Skeletal muscle tissue (tissue), 4 donors: ENCODE results near the gene CD300LD. TPM values are rescaled to one million over a fixed set of nuclear protein-coding genes. Genes with fewer than 3 reads are reported as not detected.
"Not testable (repeated sequence)": the region's sequence is repeated elsewhere in the genome, so short reads cannot be mapped to it uniquely, and the experiment has no call there.

Experiments used
- H3K27ac ChIP-seq: one replicate; pipeline ENCODE4 v1.7.0; 2013; ENCODE audit warnings: mild to moderate bottlenecking, low read depth, low read length, inconsistent platforms
- H3K27me3 ChIP-seq, 3 donors: one replicate each; pipeline ENCODE4 v1.7.0; 2013; ENCODE audit warnings: low read length in 3 of 3; ENCODE audit not compliant: control insufficient read depth in 3 of 3, insufficient read depth in 3 of 3
- H3K36me3 ChIP-seq, 3 donors: one replicate each; pipeline ENCODE4 v1.7.0; 2013; ENCODE audit warnings: low read length in 3 of 3; ENCODE audit not compliant: control insufficient read depth in 3 of 3, insufficient read depth in 3 of 3
- H3K4me1 ChIP-seq, 3 donors: one replicate each; pipeline ENCODE4 v1.7.0; 2013; ENCODE audit warnings: low read length in 3 of 3, mild to moderate bottlenecking in 3 of 3; ENCODE audit not compliant: control insufficient read depth in 3 of 3, insufficient read depth in 3 of 3
- H3K4me3 ChIP-seq, 3 donors: one replicate each; pipeline ENCODE4 v1.7.0; 2013; ENCODE audit warnings: low read length in 3 of 3
- H3K9ac ChIP-seq, 3 donors: one replicate each; pipeline ENCODE4 v1.7.0; 2013; ENCODE audit warnings: low read length in 3 of 3, mild to moderate bottlenecking in 3 of 3, moderate library complexity in 2 of 3, low read depth in 1 of 3
- H3K9me3 ChIP-seq, 3 donors: one replicate each; pipeline ENCODE4 v1.7.0; 2013; ENCODE audit warnings: low read length in 3 of 3; ENCODE audit not compliant: control insufficient read depth in 3 of 3
- total RNA-seq: library from RNA; depleted of rRNA; stranded (reverse); fragments of >200 nt; gene quantifications from one replicate; pipeline ENCODE4 v1.2.3, GENCODE V29; 2014
- donor health status: Osteomylitis.

Gene CD300LD
- total RNA-seq, 1 donor from 2014 or later = not detected

DNA sequence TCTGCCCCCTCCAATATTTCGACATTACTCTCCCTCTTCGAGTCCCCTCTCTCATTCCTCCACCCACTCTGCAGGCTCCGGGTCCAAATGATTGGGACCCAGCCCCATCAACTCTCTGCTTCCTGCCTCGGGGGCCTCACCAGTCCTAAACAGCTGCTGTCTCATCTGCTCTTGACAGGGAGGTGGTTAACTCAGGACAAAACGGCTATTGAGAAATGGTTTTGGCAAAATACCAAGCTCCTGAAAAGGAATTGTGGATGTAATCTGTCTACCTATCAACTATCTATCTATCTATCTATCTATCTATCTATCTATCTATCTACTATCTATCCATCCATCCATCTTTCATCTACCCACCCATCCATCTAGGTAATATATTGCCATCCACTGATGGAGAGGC lies 27.0 kb downstream of the CD300LD start:
- Histone ChIP-seq H3K4me1 (peaks cover 10 to 22% (median 11%) of the 10 kb centered on the region in 3 donors), H3K27ac (no peak overlapping the region), H3K36me3 (no peaks in the 10 kb centered on the region), H3K27me3 (peaks cover 8 to 17% (median 9%) of the 10 kb centered on the region in 3 donors), H3K4me3 (no peak overlapping the region), H3K9ac (no peak overlapping the region), H3K9me3 (no peaks in the 10 kb centered on the region)

- H3K27me3 ChIP-seq = peaks cover 4 to 17% (median 9%) of the 10 kb centered on the region in 3 donors
- no peaks in the 10 kb centered on the region for H3K9me3 ChIP-seq
- no peaks in the 10 kb centered on the region for H3K36me3 ChIP-seq
- H3K9ac ChIP-seq = no peak overlapping the region
- H3K4me3 ChIP-seq = no peak overlapping the region
- H3K4me1 ChIP-seq = peaks cover 0 to 5% (median 0%) of the 10 kb centered on the region in 3 donors
- H3K27ac ChIP-seq = no peak overlapping the region
These were observed 28.7 kb downstream of the CD300LD start for GRCh38 chr17:74563358-74563757.

DNA sequence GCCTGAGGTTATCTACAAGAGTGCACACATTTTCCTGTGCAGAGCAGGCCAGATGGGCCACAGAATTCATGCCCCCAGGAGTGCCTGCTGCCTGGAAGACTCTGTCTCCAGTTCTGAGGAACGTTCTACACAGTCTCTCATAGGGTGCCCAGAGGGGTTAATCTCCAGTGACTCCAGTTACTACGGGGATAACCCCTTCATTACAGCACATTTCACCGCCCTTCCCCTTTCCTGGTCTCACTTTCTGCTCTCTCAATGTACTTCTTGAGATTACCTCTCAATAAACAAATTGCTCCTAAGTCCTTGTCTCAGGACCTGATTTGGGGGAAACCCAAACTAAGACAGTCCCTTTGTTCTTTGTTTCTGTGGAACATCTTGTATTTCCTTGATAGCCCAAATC lies 30.5 kb downstream of the CD300LD start:
- Histone ChIP-seq H3K4me3 (no peak overlapping the region), H3K9ac (no peak overlapping the region), H3K27me3 (peaks cover 3 to 17% (median 7%) of the 10 kb centered on the region in 3 donors), H3K9me3 (no peaks in the 10 kb centered on the region), H3K4me1 (no peaks in the 10 kb centered on the region), H3K27ac (no peak overlapping the region), H3K36me3 (no peaks in the 10 kb centered on the region)

DNA sequence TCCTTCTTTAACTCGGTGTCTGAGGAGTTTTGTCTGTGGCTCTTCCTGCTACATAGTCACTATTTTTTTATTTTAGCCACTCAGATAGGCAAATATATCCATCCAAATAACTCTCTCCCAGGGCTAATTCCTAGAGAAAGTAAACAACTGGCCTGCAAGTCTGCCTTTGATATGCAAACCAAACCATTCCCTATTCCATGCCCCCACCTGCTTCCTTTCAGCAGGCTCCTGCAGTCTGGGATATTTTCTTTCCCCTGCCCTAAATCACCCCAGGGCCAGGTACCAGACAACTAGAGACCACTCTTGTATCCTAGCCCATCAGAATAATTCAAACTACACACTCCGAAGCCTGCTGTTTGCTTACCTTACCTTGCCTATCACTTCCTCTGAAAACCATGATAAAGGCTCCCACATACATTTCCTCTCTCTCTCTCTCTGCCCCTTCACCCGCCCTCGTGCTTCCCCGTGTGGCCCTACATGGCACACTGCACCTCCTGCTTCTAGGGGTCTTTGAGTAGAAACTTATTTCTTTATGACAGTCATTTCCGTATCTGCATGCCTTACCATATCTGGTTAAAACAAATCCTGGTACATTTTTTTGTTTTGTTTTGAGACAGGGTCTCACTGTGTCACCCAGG lies 33.1 kb downstream of the CD300LD start:
- Histone ChIP-seq H3K4me1 (peaks cover 0 to 2% (median 0%) of the 10 kb centered on the region in 3 donors), H3K27me3 (peaks cover 0 to 7% (median 4%) of the 10 kb centered on the region in 3 donors), H3K9ac (no peak overlapping the region), H3K9me3 (no peaks in the 10 kb centered on the region), H3K4me3 (no peak overlapping the region), H3K36me3 (no peaks in the 10 kb centered on the region), H3K27ac (no peak overlapping the region)

DNA sequence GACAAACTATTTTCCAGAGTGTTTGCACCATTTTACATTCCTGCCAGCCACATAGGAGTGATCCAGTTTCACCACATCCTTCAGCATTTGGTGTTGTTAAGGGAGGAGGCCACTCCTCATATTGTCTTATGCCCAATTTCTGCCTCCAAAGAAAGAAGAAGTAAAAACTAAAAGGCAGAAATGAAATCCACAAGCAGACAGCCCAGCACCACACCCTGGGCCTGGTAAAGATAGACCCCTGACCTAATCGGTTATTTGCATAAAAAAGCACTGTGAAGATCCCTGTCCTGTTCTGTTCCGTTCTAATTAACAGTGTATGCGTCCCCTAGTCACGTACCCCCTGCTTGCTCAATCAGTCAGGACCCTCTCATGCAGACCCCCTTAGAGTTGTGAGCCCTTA lies 33.7 kb downstream of the CD300LD start:
- H3K27ac ChIP-seq, H3K9ac ChIP-seq, H3K4me1 ChIP-seq, H3K9me3 ChIP-seq, H3K36me3 ChIP-seq, H3K27me3 ChIP-seq, H3K4me3 ChIP-seq: not testable (repeated sequence)

DNA sequence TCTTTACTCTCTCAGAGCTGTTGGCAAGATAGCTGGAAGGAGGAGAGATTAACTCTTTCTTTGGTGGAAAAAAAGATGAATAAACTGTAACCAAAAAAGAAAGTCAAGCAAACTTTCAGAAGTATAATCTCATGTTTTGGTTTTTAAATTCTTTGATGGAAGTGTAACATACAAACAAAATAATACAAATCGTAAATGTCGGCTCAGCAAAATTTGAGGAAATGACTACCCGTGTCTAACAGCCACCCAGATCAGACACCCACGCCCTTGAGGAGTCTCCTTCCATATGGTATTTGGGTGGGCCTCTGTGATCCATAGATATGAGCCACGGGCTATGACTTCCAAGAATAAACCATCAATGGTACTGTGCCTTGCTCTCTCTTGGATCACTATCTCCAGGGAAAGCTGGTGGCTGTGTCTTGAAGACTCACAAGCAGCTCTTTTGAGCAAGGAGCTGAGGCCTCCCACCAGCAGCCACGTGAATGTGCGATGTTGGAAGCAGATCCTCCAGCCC lies 36.6 kb downstream of the CD300LD start:
- H3K9ac ChIP-seq = no peak overlapping the region
- H3K27ac ChIP-seq = no peak overlapping the region
- no peaks in the 10 kb centered on the region for H3K36me3 ChIP-seq
- peaks cover 0 to 9% (median 6%) of the 10 kb centered on the region in 3 donors for H3K27me3 ChIP-seq
- H3K9me3 ChIP-seq = no peaks in the 10 kb centered on the region
- H3K4me3 ChIP-seq = no peak overlapping the region
- peaks cover 0 to 2% (median 0%) of the 10 kb centered on the region in 3 donors for H3K4me1 ChIP-seq

- H3K27me3 ChIP-seq = peaks cover 0 to 10% (median 9%) of the 10 kb centered on the region in 3 donors
- no peak overlapping the region for H3K9ac ChIP-seq
- no peak overlapping the region for H3K27ac ChIP-seq
- H3K4me1 ChIP-seq = peaks cover 0 to 2% (median 0%) of the 10 kb centered on the region in 3 donors
- H3K36me3 ChIP-seq = no peaks in the 10 kb centered on the region
- H3K9me3 ChIP-seq = no peaks in the 10 kb centered on the region
- no peak overlapping the region for H3K4me3 ChIP-seq
These were observed 37.2 kb downstream of the CD300LD start for GRCh38 chr17:74554909-74555308.

- Histone ChIP-seq H3K27ac (no peak overlapping the region), H3K4me3 (no peak overlapping the region), H3K4me1 (peaks cover 0 to 2% (median 0%) of the 10 kb centered on the region in 3 donors), H3K36me3 (no peaks in the 10 kb centered on the region), H3K27me3 (peaks cover 0 to 26% (median 20%) of the 10 kb centered on the region in 3 donors), H3K9ac (no peak overlapping the region), H3K9me3 (no peaks in the 10 kb centered on the region)
These were observed 40.0 kb downstream of the CD300LD start for GRCh38 chr17:74552037-74552436.

DNA sequence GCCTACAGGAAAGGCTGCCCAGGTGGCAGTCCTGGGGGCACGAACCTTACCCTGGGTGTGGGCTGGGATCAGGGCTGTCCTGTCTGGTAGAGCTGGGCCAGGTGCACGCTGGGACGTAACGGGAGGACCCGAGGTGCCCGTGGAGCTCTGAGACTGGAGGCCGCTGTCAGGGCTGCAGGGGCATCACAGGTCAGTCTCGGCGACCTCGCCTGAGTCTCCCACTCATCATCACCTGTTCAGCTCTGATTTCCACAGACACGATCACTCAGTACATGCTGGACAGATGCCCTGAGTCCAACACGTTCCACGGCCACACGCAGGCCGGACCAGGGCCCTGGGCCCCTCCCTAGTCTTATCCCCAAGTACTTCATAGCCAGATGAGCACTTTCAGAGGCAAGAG lies 41.5 kb downstream of the CD300LD start:
- H3K4me3 ChIP-seq = no peak overlapping the region
- no peaks in the 10 kb centered on the region for H3K36me3 ChIP-seq
- no peaks in the 10 kb centered on the region for H3K9me3 ChIP-seq
- H3K9ac ChIP-seq = no peak overlapping the region
- no peak overlapping the region for H3K27ac ChIP-seq
- peaks cover 0 to 26% (median 20%) of the 10 kb centered on the region in 3 donors for H3K27me3 ChIP-seq
- H3K4me1 ChIP-seq = peaks cover 0 to 2% (median 0%) of the 10 kb centered on the region in 3 donors

DNA sequence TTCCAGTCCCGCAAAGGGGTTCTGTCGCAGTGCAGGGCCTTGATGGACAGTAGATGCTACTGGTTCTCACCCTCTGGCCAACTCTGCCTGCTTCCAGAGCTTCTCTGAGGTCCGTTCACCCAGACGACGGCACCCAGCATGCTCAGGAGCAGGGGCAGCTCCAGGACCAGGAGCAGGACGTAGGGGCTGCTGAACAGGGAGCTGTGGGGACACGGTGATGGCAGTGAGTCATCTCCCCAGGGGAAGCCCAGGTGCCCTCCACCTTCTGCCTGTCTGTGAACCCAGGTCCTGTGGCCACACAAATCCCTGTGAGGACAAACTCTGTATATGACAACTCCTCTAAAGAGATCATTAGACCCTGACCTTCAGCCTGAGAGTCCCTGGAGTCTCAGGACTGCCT lies 42.7 kb downstream of the CD300LD start:
- Histone ChIP-seq H3K4me3 (no peak overlapping the region), H3K27ac (no peak overlapping the region), H3K36me3 (no peaks in the 10 kb centered on the region), H3K27me3 (peaks cover 0 to 26% (median 20%) of the 10 kb centered on the region in 3 donors), H3K9me3 (no peaks in the 10 kb centered on the region), H3K9ac (no peak overlapping the region), H3K4me1 (no peaks in the 10 kb centered on the region)
